ENCODE data around the gene LRRC36.

- no peak for TF ChIP-seq TEAD4 (CRISPR knock-in tag; IDR thresholded peaks at IDR 0.05)
- no peak for TF ChIP-seq TEAD1 (CRISPR knock-in tag; IDR thresholded peaks at IDR 0.05)
- TF ChIP-seq ATF1 (CRISPR knock-in tag; IDR thresholded peaks at IDR 0.05), result no peak
- TF ChIP-seq SP1 (CRISPR knock-in tag; conservative IDR thresholded peaks at IDR 0.05), result no peak
Observed at GRCh38 chr16:67424261-67424615, 97.6 kb downstream of the LRRC36 start.

All from WTC11 (cell line).